ENCODE results near the gene CIPC. TPM values are rescaled to one million over a fixed set of nuclear protein-coding genes. Genes with fewer than 3 reads are reported as not detected.

CIPC gene
- total and polyA plus RNA-seq, 9 of the 15 experiments (the other 6 are each of a cell fraction or from before 2014, with no cell fraction given) = 5.0 to 16.9 (median 10.7) TPM

DNA sequence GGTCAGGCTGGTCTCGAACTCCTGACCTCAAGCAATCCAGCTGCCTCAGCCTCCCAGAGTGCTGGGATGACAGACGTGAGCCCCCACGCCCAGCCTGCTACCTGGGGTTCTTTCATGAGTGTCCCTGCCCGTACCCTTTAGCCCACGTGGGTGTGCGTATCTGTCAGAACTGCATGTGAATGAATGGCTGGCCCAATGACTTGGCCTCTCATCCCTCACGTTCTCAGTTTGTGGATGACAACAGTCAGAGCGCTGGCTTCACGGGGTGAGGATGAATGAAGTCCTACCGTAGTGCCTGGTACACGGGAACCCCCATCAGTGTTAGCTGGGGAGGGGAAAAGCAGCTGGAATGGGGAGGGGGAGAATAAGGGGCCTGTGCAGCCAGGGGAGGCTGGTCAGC is 59.7 kb downstream of the CIPC start:
- no peak overlapping the region for H3K27ac ChIP-seq (ENCODE audit: extremely low read depth, low read depth, low read length)
- H3K27me3 ChIP-seq (ENCODE audit: control insufficient read depth in 2 of 2, insufficient read depth in 2 of 2, low read length in 2 of 2) = peaks cover 0 to 31% of the 10 kb centered on the region in 2 experiments; a peak in 3 of 5 replicates
- H3K9ac ChIP-seq (ENCODE audit: insufficient read depth in 1 of 2, low read depth in 2 of 2, low read length in 2 of 2) = no peak overlapping the region
- H3K36me3 ChIP-seq (ENCODE audit: control insufficient read depth, insufficient read depth, low read length) = no peaks in the 10 kb centered on the region
- no peaks in the 10 kb centered on the region for H3K9me1 ChIP-seq (ENCODE audit: control insufficient read depth, insufficient read depth, low read length)
- H4K20me1 ChIP-seq (replicated peaks; ENCODE audit: control insufficient read depth, insufficient read depth, low read length) = no peaks in the 10 kb centered on the region
- POLR2A ChIA-PET = interaction anchor here (0.6 kb wide), 1 partner anchor 11 kb away, joined by 5 read pairs; no protein-coding TSS in a partner anchor
- no TSS peak for BruUV-seq (replicated peaks)
- 14% methylated on average over 9 of the region's 11 CpGs for WGBS (ENCODE audit: insufficient coverage, low coverage, missing lambda C conversion rate)
- DNase-seq (ENCODE audit: extremely low read depth in 1 of 4, low spot score in 3 of 4) (no peak), ATAC-seq (no peak), FAIRE-seq (no peak)
- in situ Hi-C loops (cut with MboI) = no loop called here
- H2AFZ ChIP-seq (ENCODE audit: low read depth, low read length) = no peak overlapping the region
- intact Hi-C loops (cut with micrococcal nuclease) = no loop called here
- H3K9me3 ChIP-seq (replicated peaks; ENCODE audit: control insufficient read depth, insufficient read depth, low read depth, low read length) = no peaks in the 10 kb centered on the region
- CTCF ChIA-PET (ENCODE audit: low intra/inter-chr PET ratio) = interaction anchor here (0.7 kb wide), 1 partner anchor 25 kb away, joined by 4 read pairs; no protein-coding TSS in a partner anchor
- no peaks in the 10 kb centered on the region for H3K79me2 ChIP-seq (ENCODE audit: control insufficient read depth, insufficient read depth, low read length)
- no peak overlapping the region for H3K4me3 ChIP-seq
- no peak overlapping the region for H3K4me2 ChIP-seq (ENCODE audit: insufficient read depth, low read length)
- peaks cover 2 to 8% of the 10 kb centered on the region in 2 experiments; a peak in 3 of 5 replicates for H3K4me1 ChIP-seq (replicated peaks in 1 of 2; ENCODE audit: control insufficient read depth in 2 of 2, insufficient read depth in 2 of 2, low read length in 2 of 2)
- TF ChIP-seq CEBPG (CRISPR knock-in tag; IDR thresholded peaks at IDR 0.05) (no peak), CEBPG (tag; conservative IDR thresholded peaks at IDR 0.05 in 1 of 2, IDR thresholded peaks at IDR 0.05 in 1 of 2) (no peak), PURB (CRISPR knock-in tag; IDR thresholded peaks at IDR 0.05; ENCODE audit: low read depth) (no peak), NFE2 (IDR thresholded peaks at IDR 0.05; ENCODE audit: low read depth) (no peak), ZNF512 (tag; IDR thresholded peaks at IDR 0.05) (no peak), MEF2D (tag; conservative IDR thresholded peaks at IDR 0.05; ENCODE audit: low read depth) (no peak), TCFL5 (CRISPR knock-in tag; conservative IDR thresholded peaks at IDR 0.05) (no peak), FIP1L1 (IDR thresholded peaks at IDR 0.05; ENCODE audit: low read depth, low read length, poor library complexity, severe bottlenecking) (no peak), GATAD2A (IDR thresholded peaks at IDR 0.05) (no peak), SP1 (CRISPR knock-in tag; IDR thresholded peaks at IDR 0.05) (no peak), TFAM (CRISPR knock-in tag; conservative IDR thresholded peaks at IDR 0.05) (no peak), JUND (IDR thresholded peaks at IDR 0.05; ENCODE audit: borderline replicate concordance, low read depth, low read length) (no peak), JUND (tag; IDR thresholded peaks at IDR 0.05; ENCODE audit: borderline replicate concordance, low read depth, low read length) (no peak), HMG20B (CRISPR knock-in tag; IDR thresholded peaks at IDR 0.05) (no peak)
- TF ChIP-seq, protein P1, sequence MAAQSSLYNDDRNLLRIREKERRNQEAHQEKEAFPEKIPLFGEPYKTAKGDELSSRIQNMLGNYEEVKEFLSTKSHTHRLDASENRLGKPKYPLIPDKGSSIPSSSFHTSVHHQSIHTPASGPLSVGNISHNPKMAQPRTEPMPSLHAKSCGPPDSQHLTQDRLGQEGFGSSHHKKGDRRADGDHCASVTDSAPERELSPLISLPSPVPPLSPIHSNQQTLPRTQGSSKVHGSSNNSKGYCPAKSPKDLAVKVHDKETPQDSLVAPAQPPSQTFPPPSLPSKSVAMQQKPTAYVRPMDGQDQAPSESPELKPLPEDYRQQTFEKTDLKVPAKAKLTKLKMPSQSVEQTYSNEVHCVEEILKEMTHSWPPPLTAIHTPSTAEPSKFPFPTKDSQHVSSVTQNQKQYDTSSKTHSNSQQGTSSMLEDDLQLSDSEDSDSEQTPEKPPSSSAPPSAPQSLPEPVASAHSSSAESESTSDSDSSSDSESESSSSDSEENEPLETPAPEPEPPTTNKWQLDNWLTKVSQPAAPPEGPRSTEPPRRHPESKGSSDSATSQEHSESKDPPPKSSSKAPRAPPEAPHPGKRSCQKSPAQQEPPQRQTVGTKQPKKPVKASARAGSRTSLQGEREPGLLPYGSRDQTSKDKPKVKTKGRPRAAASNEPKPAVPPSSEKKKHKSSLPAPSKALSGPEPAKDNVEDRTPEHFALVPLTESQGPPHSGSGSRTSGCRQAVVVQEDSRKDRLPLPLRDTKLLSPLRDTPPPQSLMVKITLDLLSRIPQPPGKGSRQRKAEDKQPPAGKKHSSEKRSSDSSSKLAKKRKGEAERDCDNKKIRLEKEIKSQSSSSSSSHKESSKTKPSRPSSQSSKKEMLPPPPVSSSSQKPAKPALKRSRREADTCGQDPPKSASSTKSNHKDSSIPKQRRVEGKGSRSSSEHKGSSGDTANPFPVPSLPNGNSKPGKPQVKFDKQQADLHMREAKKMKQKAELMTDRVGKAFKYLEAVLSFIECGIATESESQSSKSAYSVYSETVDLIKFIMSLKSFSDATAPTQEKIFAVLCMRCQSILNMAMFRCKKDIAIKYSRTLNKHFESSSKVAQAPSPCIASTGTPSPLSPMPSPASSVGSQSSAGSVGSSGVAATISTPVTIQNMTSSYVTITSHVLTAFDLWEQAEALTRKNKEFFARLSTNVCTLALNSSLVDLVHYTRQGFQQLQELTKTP (IDR thresholded peaks at IDR 0.05; ENCODE audit: low read depth in 1 of 2, partially characterized antibody in 2 of 2) = no peak
